Measurements from ENCODE around the gene SFXN4. TPM values are rescaled to one million over a fixed set of nuclear protein-coding genes. Genes with fewer than 3 reads are reported as not detected.
A peak's percentile ranks its signal among the peaks of the same experiment; 100 is the strongest.
"Not testable (repeated sequence)": the region's sequence is repeated elsewhere in the genome, so short reads cannot be mapped to it uniquely, and the experiment has no call there.

SFXN4 gene
- total RNA-seq, 2 experiments from 2014 or later: 29.9 to 33.4 TPM

DNA sequence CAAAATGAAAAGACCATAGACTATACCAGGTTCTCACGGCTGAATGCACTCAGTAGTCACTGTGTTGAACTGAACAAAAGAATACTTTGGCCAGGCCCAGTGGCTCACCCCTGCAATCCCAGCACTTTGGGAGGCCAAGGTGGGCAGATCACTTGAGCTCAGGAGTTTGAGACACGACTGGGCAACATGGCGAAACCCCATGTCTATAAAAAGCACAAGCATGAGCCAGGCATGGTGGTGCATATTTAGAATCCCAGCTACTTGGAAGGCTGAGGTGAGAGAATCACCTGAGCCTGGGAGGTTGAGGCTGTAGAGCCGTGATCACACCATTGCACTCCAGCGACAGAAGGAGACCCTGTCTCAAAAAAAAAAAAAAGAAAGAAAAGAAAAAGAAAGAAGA is 12.5 kb downstream of the SFXN4 start:
- H3K36me3 Mint-ChIP-seq: peaks cover 49% of the 10 kb centered on the region
- CTCF ChIA-PET: interaction anchor here (0.9 kb wide), 1 partner anchor 9 kb away, joined by 3 read pairs; no protein-coding TSS in a partner anchor
- H3K4me3 Mint-ChIP-seq: no peak overlapping the region
- H3K27ac Mint-ChIP-seq: no peak overlapping the region
- DNase-seq (no peak), ATAC-seq (no peak)
- no peaks in the 10 kb centered on the region for H3K9me3 Mint-ChIP-seq (ENCODE audit: low read depth)
- no peaks in the 10 kb centered on the region for H3K27me3 Mint-ChIP-seq
- no peaks in the 10 kb centered on the region for H3K4me1 Mint-ChIP-seq

DNA sequence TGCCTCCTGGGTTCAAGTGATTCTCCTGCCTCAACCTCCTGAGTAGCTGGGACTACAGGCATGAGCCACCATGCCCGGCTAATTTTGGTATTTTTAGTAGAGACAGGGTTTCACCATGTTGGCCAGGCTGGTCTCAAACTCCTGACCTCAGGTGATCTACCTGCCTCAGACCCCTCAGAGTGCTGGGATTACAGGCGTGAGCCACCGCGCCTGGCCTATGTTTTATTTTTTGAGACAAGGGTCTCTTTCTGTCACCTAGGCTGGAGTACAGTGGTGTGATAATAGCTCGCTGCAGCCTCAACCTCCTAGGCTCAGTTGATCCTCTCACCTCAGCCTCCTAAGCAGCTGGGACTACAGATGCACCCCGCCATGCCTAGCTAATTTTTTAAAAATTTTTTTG is 13.9 kb downstream of the SFXN4 start:
- H3K4me3 Mint-ChIP-seq; ATAC-seq; H3K27ac Mint-ChIP-seq; H3K27me3 Mint-ChIP-seq; H3K4me1 Mint-ChIP-seq; H3K9me3 Mint-ChIP-seq (ENCODE audit: low read depth); DNase-seq; CTCF ChIA-PET: not testable (repeated sequence)
- H3K36me3 Mint-ChIP-seq: peaks cover 41% of the 10 kb centered on the region

DNA sequence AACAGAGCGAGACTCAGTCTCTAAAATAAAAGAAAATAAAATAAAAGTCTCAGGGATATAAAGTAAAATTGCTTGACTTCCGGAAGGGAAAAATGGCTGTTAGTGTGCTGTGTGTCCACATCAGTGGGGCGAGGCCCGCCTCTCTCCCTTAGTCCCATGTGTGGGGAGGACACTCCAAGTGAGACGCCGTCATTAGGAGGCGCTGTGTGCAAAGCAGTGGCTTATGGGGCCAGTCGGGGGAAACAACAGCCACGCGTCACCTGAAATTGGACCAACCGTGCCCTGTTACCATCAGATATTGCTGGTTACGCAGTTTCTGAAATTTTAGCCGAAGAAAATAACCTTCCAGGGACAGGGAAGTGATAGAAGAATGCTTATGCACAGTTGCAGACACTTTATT is 15.8 kb downstream of the SFXN4 start:
- no peak overlapping the region for H3K4me3 Mint-ChIP-seq
- H3K27me3 Mint-ChIP-seq: no peaks in the 10 kb centered on the region
- ATAC-seq: no peak
- DNase-seq: no peak
- CTCF ChIA-PET: interaction anchor here (1.2 kb wide), 1 partner anchor 12 kb away, joined by 5 read pairs; no protein-coding TSS in a partner anchor
- H3K36me3 Mint-ChIP-seq: peaks cover 30% of the 10 kb centered on the region
- no peaks in the 10 kb centered on the region for H3K9me3 Mint-ChIP-seq (ENCODE audit: low read depth)
- no peaks in the 10 kb centered on the region for H3K4me1 Mint-ChIP-seq
- no peak overlapping the region for H3K27ac Mint-ChIP-seq

- Mint-ChIP-seq H3K27ac (no peak overlapping the region), H3K4me3 (no peak overlapping the region), H3K9me3 (ENCODE audit: low read depth) (no peaks in the 10 kb centered on the region), H3K27me3 (no peaks in the 10 kb centered on the region), H3K36me3 (peaks cover 26% of the 10 kb centered on the region), H3K4me1 (no peaks in the 10 kb centered on the region)
- ATAC-seq (no peak), DNase-seq (no peak)
- CTCF ChIA-PET: interaction anchor here (1.0 kb wide), 1 partner anchor 12 kb away, joined by 3 read pairs; no protein-coding TSS in a partner anchor
Measured at GRCh38 chr10:119149157-119149556, 16.4 kb downstream of the SFXN4 start.

- H3K27ac Mint-ChIP-seq: no peak overlapping the region
- peaks cover 21% of the 10 kb centered on the region for H3K36me3 Mint-ChIP-seq
- peaks cover 4% of the 10 kb centered on the region for H3K4me1 Mint-ChIP-seq
- H3K4me3 Mint-ChIP-seq: no peak overlapping the region
- ATAC-seq (no peak), DNase-seq (no peak)
- CTCF ChIA-PET: interaction anchor here (0.6 kb wide), 1 partner anchor 469 kb away, joined by 3 read pairs; no protein-coding TSS in a partner anchor
- H3K27me3 Mint-ChIP-seq: no peaks in the 10 kb centered on the region
- no peaks in the 10 kb centered on the region for H3K9me3 Mint-ChIP-seq (ENCODE audit: low read depth)
Measured at GRCh38 chr10:119143657-119144056, 21.9 kb downstream of the SFXN4 start.

- no peaks in the 10 kb centered on the region for H3K27me3 Mint-ChIP-seq
- peaks cover 12% of the 10 kb centered on the region for H3K4me1 Mint-ChIP-seq
- no peaks in the 10 kb centered on the region for H3K9me3 Mint-ChIP-seq (ENCODE audit: low read depth)
- peak overlapping the region; percentile 43 for H3K27ac Mint-ChIP-seq
- DNase-seq (no peak), ATAC-seq (no peak)
- peaks cover 25% of the 10 kb centered on the region for H3K36me3 Mint-ChIP-seq
- CTCF ChIA-PET: interaction anchor here (0.8 to 2.5 kb wide), 3 partner anchors 31 to 276 kb away, joined by 3 to 9 read pairs (median 3); no protein-coding TSS in a partner anchor
- H3K4me3 Mint-ChIP-seq: no peak overlapping the region
Measured at GRCh38 chr10:119140603-119141245, 24.8 kb downstream of the SFXN4 start.

DNA sequence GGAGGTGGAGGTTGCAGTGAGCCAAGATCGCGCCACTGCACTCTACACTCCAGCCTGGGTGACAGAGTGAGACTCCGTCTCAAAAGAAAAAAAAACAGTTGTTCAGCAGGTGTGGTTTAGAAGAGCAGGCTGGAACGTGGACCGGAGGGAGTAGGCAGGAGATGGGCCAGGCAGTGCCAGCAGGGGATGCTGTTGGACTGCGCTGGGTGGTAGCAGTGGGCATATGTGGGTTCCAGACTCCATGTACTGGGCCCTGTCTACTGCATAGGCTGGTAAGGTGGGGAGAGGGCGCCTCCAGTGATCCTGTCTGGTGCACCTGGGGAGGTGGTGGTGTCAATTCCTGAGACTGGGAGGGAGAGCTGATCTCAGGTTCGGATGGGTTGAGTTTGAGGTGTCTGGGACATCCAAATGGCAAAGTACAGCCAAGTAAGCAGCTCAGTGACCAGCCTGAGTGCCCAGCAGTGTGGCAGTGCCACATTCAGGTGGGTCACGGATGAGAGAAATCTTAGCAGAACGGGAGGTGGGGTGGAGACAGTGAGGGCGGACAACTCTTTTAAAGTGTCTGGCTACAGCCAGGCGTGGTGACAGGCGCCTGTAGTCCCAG is 25.9 kb downstream of the SFXN4 start:
- Mint-ChIP-seq H3K36me3 (peaks cover 31% of the 10 kb centered on the region), H3K4me1 (peaks cover 19% of the 10 kb centered on the region), H3K27me3 (no peaks in the 10 kb centered on the region), H3K4me3 (no peak overlapping the region), H3K9me3 (ENCODE audit: low read depth) (no peaks in the 10 kb centered on the region), H3K27ac (peak overlapping the region; percentile 59)
- CTCF ChIA-PET: interaction anchor here (0.8 to 2.6 kb wide), 5 partner anchors 19 to 306 kb away, joined by 3 to 9 read pairs (median 3); no protein-coding TSS in a partner anchor
- DNase-seq (peak; percentile 64), ATAC-seq (peak; percentile 72)

- peaks cover 38% of the 10 kb centered on the region for H3K36me3 Mint-ChIP-seq
- H3K9me3 Mint-ChIP-seq (ENCODE audit: low read depth): no peaks in the 10 kb centered on the region
- peaks cover 28% of the 10 kb centered on the region for H3K4me1 Mint-ChIP-seq
- no peaks in the 10 kb centered on the region for H3K27me3 Mint-ChIP-seq
- DNase-seq (no peak), ATAC-seq (no peak)
- H3K4me3 Mint-ChIP-seq: no peak overlapping the region
- peak overlapping the region; percentile 57 for H3K27ac Mint-ChIP-seq
- CTCF ChIA-PET: interaction anchor here (1.1 to 2.6 kb wide), 3 partner anchors 11 to 307 kb away, joined by 5 to 9 read pairs (median 9); no protein-coding TSS in a partner anchor
Measured at GRCh38 chr10:119138346-119139306, 26.9 kb downstream of the SFXN4 start.

- Mint-ChIP-seq H3K4me1 (peaks cover 35% of the 10 kb centered on the region), H3K36me3 (peaks cover 42% of the 10 kb centered on the region)
- not testable (repeated sequence) for DNase-seq; H3K27ac Mint-ChIP-seq; H3K4me3 Mint-ChIP-seq; H3K27me3 Mint-ChIP-seq; ATAC-seq; H3K9me3 Mint-ChIP-seq (ENCODE audit: low read depth)
- CTCF ChIA-PET: interaction anchor here (1.1 to 2.6 kb wide), 3 partner anchors 12 to 307 kb away, joined by 5 to 9 read pairs (median 9); no protein-coding TSS in a partner anchor
Measured at GRCh38 chr10:119137878-119138277, 27.6 kb downstream of the SFXN4 start.

DNA sequence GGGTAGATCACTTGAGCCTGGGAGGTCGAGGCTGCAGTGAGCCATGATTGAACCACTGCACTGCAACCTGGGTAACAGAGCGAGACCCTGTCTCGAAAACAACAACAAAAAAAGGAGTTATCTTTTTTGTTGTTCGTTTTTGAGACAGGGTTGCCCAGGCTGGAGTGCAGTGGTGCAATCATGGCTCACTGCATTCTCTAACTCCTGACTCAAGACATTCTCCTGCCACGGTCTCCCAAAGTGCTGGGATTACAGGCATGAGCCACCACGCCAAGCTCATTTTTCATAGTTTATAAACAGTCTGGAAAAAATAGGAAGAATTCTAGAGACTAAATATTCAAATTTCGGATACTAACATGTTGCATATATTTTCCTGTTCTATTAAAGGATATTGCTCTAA is 29.4 kb downstream of the SFXN4 start:
- Mint-ChIP-seq H3K27me3 (no peaks in the 10 kb centered on the region), H3K4me3 (no peak overlapping the region), H3K36me3 (peaks cover 53% of the 10 kb centered on the region), H3K27ac (peak overlapping the region; percentile 18), H3K4me1 (peaks cover 52% of the 10 kb centered on the region), H3K9me3 (ENCODE audit: low read depth) (no peaks in the 10 kb centered on the region)
- CTCF ChIA-PET: interaction anchor here (1.2 to 1.6 kb wide), 3 partner anchors 15 to 29 kb away, joined by 3 to 6 read pairs (median 3); partner anchors contain the start of gene SFXN4
- DNase-seq (no peak), ATAC-seq (no peak)

DNA sequence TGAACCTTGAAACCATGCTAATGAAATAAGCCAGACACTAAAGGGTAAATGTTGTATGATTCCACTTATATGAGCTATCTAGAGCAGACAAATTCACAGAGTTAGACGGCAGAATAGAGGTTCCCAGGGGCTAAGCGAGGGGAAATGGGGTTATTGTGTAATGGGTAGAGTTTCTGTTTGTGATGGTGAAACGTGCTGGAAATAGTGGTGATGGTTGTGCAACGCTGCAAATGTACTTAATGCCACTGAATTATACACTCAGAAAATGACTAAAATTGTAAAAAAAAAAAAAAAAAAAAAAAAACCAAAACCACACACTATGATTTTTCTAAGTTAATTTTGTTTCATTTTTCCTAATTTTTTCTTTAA is 30.0 kb downstream of the SFXN4 start:
- DNase-seq: peak; percentile 49
- H3K9me3 Mint-ChIP-seq (ENCODE audit: low read depth): no peaks in the 10 kb centered on the region
- no peak for ATAC-seq
- H3K36me3 Mint-ChIP-seq: peaks cover 56% of the 10 kb centered on the region
- peak overlapping the region; percentile 79 for H3K27ac Mint-ChIP-seq
- CTCF ChIA-PET: interaction anchor here (1.2 to 1.6 kb wide), 3 partner anchors 14 to 30 kb away, joined by 3 to 6 read pairs (median 3); partner anchors contain the start of gene SFXN4
- peak overlapping the region; percentile 9 for H3K4me3 Mint-ChIP-seq
- H3K27me3 Mint-ChIP-seq: no peaks in the 10 kb centered on the region
- H3K4me1 Mint-ChIP-seq: peaks cover 58% of the 10 kb centered on the region

DNA sequence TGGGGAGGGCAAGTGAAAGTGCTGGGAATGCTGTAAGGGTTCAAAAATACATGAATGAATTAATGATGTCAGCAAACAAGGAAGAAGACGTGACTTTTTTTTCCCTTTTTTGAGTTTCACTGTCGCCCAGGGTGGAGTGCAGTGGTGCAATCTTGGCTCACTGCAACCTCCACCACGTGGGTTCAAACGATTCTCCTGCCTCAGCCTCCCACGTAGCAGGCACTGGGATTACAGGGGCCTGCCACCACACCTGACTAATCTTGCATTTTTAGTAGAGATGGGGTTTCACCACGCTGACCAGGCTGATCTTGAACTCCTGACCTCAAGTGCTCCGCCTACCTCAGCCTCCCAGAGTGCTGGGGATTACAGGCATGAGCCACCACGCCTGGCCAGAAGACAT is 31.6 kb downstream of the SFXN4 start:
- no peak for ATAC-seq
- H3K27ac Mint-ChIP-seq: peak overlapping the region; percentile 96
- DNase-seq: peak; percentile 72
- CTCF ChIA-PET: interaction anchor here (0.6 kb wide), 1 partner anchor 591 kb away, joined by 3 read pairs; no protein-coding TSS in a partner anchor
- no peaks in the 10 kb centered on the region for H3K27me3 Mint-ChIP-seq
- no peaks in the 10 kb centered on the region for H3K9me3 Mint-ChIP-seq (ENCODE audit: low read depth)
- H3K4me1 Mint-ChIP-seq: peaks cover 70% of the 10 kb centered on the region
- peaks cover 62% of the 10 kb centered on the region for H3K36me3 Mint-ChIP-seq
- H3K4me3 Mint-ChIP-seq: peak overlapping the region; percentile 3
